Gastrocnemius medialis (tissue), 4 donors: ENCODE data around the gene CACNA1C. TPM values are rescaled to one million over a fixed set of nuclear protein-coding genes. Genes with fewer than 3 reads are reported as not detected.

Source experiments
- ATAC-seq, 2 donors: fragments of 150-250 bp; one replicate each; pipeline ENCODE4 v1.9.1; 2016
- DNase-seq, 2 donors: peaks; one replicate each; pipeline ENCODE4 v3.0.0-alpha.2; 2019
- H3K27ac ChIP-seq, 4 donors: fragments of 200-600 bp; sonication (generic); 1 replicate in 1 of 4; 2 replicates in 3 of 4; pipeline ENCODE4 v1.5.1; 2016 to 2018; ENCODE audit warnings: mild to moderate bottlenecking in 2 of 4, moderate library complexity in 1 of 4
- H3K27me3 ChIP-seq, 3 donors: fragments of 200-600 bp; sonication (generic) in 2 of 3; 1 replicate in 1 of 3; 2 replicates in 2 of 3; pipeline versions ENCODE4 v1.5.1 to v1.6.0; 2016 to 2019; ENCODE audit warnings: mild to moderate bottlenecking in 1 of 3, moderate library complexity in 1 of 3
- H3K36me3 ChIP-seq, 2 donors: fragments of 200-600 bp; sonication (generic) in 1 of 2; one replicate each; pipeline ENCODE4 v1.5.1; 2017 to 2018
- H3K4me1 ChIP-seq, 2 donors: fragments of 200-600 bp; sonication (generic) in 1 of 2; one replicate each; pipeline ENCODE4 v1.5.1; 2016 to 2017; ENCODE audit warnings: mild to moderate bottlenecking in 2 of 2
- H3K4me3 ChIP-seq, 4 donors: fragments of 200-600 bp; sonication (generic) in 3 of 4; 1 replicate in 1 of 4; 2 replicates in 3 of 4; pipeline ENCODE4 v1.5.1; 2016 to 2019; ENCODE audit warnings: mild to moderate bottlenecking in 2 of 4
- H3K9me3 ChIP-seq, 3 donors: fragments of 200-600 bp; sonication (generic) in 2 of 3; 1 replicate in 1 of 3; 2 replicates in 2 of 3; pipeline ENCODE4 v1.5.1; 2016 to 2019
- POLR2A ChIP-seq, 2 donors: fragments of 450-650 bp; IDR thresholded peaks; one replicate each; pipeline ENCODE4 v1.6.1; 2017; ENCODE audit warnings: antibody characterized with exemption in 2 of 2, mild to moderate bottlenecking in 2 of 2, moderate library complexity in 2 of 2
- in situ Hi-C, 4 donors: fragments of 200-750 bp; cut with MboI; loops; one replicate each; pipeline versions ENCODE4 v1.15.0 to v1.8.0; 2017; ENCODE audit warnings: low sequenced_read_pairs in 4 of 4
- intact Hi-C: fragments of 100-400 bp; cut with DNase I; formaldehyde crosslinking; loops from one replicate; pipeline ENCODE4 v1.15.1; 2023; ENCODE audit warnings: low total_unique reads
- total RNA-seq, 4 donors: library from RNA; depleted of rRNA; stranded (reverse); fragments of >200 nt; gene quantifications; one replicate each; pipeline versions ENCODE4 v1.1.0 to v1.2.3, GENCODE V29; 2016
- TF ChIP-seq, protein P1 (sequence below), 5 experiments: fragments of 450-650 bp in 3 of 5; fragments of 200-600 bp in 2 of 5; sonication (generic) in 2 of 5; IDR thresholded peaks in 4 of 5; conservative IDR thresholded peaks in 1 of 5; 1 replicate in 4 of 5; 2 replicates in 1 of 5; pipeline ENCODE4 v1.5.1; 2016 to 2019; ENCODE audit warnings: antibody characterized with exemption in 5 of 5, mild to moderate bottlenecking in 3 of 5, moderate library complexity in 3 of 5

Gene CACNA1C
- total RNA-seq, 4 donors from 2014 or later = 0.80 to 1.8 (median 0.91) TPM

DNA sequence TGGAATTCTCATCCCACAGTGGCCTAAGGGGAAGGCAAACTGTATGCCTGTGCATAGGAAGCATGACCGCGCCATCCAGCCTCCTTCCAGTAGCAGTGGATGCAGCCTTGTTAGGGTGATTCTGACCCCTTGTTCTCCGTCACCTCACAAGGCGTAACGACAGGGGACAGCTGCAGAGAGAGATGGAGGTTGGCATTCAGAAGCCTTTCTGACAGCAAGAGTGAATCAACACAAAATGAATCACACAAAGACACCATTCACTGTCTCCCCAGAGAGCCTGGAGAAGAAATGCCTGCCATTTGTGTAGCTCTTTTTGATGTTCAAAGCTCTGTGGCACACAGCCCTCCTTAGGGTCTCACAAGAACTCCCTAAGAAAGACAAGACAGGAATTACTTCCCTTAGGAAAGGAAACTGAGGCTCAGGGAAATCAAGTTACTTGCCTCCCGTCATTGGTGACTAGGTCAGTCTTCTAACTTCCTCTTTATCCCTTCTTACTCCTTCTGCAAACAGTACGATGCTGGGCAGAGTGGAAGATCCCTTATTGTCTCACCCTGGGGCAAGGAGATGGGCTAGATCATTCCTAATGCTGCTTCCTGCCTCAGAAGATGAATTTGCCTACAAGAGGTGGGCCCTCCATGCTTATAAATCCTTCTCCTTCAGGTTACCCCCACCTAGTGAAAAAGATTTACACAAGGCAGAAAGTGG, 280.9 kb downstream of the CACNA1C start:
- in situ Hi-C loops (no loop called here), intact Hi-C loops (no loop called here)
- no peak overlapping the region for H3K27ac ChIP-seq
- H3K4me3 ChIP-seq = no peak overlapping the region
- H3K9me3 ChIP-seq = no peaks in the 10 kb centered on the region
- TF ChIP-seq POLR2A (IDR thresholded peaks at IDR 0.05) = no peak
- TF ChIP-seq, protein P1, sequence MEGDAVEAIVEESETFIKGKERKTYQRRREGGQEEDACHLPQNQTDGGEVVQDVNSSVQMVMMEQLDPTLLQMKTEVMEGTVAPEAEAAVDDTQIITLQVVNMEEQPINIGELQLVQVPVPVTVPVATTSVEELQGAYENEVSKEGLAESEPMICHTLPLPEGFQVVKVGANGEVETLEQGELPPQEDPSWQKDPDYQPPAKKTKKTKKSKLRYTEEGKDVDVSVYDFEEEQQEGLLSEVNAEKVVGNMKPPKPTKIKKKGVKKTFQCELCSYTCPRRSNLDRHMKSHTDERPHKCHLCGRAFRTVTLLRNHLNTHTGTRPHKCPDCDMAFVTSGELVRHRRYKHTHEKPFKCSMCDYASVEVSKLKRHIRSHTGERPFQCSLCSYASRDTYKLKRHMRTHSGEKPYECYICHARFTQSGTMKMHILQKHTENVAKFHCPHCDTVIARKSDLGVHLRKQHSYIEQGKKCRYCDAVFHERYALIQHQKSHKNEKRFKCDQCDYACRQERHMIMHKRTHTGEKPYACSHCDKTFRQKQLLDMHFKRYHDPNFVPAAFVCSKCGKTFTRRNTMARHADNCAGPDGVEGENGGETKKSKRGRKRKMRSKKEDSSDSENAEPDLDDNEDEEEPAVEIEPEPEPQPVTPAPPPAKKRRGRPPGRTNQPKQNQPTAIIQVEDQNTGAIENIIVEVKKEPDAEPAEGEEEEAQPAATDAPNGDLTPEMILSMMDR (IDR thresholded peaks at IDR 0.05 in 4 of 5, conservative IDR thresholded peaks at IDR 0.05 in 1 of 5) = no peak
- ATAC-seq (no peak), DNase-seq (no peak)
- no peaks in the 10 kb centered on the region for H3K36me3 ChIP-seq
- no peaks in the 10 kb centered on the region for H3K27me3 ChIP-seq
- peaks cover 30 to 33% of the 10 kb centered on the region in 2 donors for H3K4me1 ChIP-seq

DNA sequence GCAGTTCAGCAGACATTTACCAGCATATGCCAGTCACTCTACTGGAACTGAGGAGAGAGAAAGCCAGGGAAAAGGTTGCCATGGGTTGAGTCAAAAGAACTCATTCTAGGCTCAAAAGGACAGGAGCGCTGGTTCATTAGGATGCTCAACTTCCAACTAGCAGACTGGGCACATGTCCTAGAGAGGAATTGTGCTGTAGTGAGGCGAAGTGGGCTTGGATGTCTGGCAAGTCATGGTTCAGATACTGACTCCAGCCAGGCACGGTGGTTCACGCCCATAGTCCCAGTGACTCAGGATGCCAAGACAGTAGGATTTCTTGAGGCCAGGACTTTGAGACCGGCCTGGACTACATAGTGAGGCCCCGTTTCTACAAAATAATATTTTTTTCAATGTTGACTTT, 281.5 kb downstream of the CACNA1C start:
- TF ChIP-seq POLR2A (IDR thresholded peaks at IDR 0.05) = no peak
- TF ChIP-seq, protein P1 (IDR thresholded peaks at IDR 0.05 in 4 of 5, conservative IDR thresholded peaks at IDR 0.05 in 1 of 5) = no peak
- Histone ChIP-seq H3K9me3 (no peaks in the 10 kb centered on the region), H3K27ac (no peak overlapping the region), H3K4me1 (peaks cover 33% of the 10 kb centered on the region in 2 donors), H3K27me3 (no peaks in the 10 kb centered on the region), H3K4me3 (no peak overlapping the region), H3K36me3 (no peaks in the 10 kb centered on the region)
- in situ Hi-C loops (no loop called here), intact Hi-C loops (no loop called here)
- ATAC-seq (no peak), DNase-seq (no peak)

DNA sequence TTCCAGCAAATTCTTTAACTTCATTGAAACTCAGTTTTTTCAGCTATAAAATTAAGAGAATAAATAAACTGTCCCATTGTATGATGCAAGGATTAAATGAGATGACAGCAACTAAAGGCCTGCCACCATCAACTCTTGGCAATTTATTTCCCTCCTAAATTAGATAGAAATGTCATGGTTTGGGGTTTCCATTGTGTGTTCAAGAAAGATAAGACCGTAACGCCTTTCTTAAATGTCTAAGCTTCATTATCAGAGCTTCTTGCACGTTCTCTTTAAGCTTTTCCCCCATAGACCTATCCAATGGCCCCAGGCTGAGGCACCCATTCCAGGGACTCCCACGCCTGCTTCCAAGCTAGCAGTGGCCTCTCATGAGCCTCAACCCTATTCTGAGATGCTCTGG, 281.9 kb downstream of the CACNA1C start:
- Histone ChIP-seq H3K36me3 (no peaks in the 10 kb centered on the region), H3K9me3 (no peaks in the 10 kb centered on the region), H3K4me3 (no peak overlapping the region), H3K4me1 (peaks cover 33% of the 10 kb centered on the region in 2 donors), H3K27me3 (no peaks in the 10 kb centered on the region), H3K27ac (no peak overlapping the region)
- TF ChIP-seq, protein P1 (IDR thresholded peaks at IDR 0.05 in 4 of 5, conservative IDR thresholded peaks at IDR 0.05 in 1 of 5) = no peak
- no peak for TF ChIP-seq POLR2A (IDR thresholded peaks at IDR 0.05)
- ATAC-seq (no peak), DNase-seq (no peak)
- in situ Hi-C loops = no loop called here
- intact Hi-C loops = no loop called here

DNA sequence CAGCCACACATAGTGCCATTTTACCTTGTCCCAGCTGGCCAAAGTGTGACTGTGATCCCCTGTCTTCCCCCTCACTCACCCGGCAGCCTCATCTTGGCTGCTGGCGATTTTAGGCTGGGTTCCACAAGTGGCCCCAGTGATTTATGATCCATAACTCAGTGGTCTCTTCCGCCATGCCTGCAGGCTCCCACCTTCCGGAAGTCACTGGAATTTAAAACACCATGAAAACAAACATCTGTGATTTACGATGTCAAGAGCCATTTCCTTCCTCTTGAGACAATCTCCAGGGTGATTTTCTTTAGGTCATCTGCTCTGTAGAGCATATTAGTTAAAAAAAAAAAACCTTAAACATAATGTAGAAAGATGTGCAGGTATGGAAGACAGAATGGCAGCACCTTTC, 282.3 kb downstream of the CACNA1C start:
- H3K27me3 ChIP-seq = no peaks in the 10 kb centered on the region
- in situ Hi-C loops = no loop called here
- DNase-seq (no peak), ATAC-seq (no peak)
- H3K27ac ChIP-seq = peak overlapping the region in 3 of 4 donors; percentile 84 to 94 (median 93)
- no peaks in the 10 kb centered on the region for H3K9me3 ChIP-seq
- TF ChIP-seq POLR2A (IDR thresholded peaks at IDR 0.05) = no peak
- TF ChIP-seq, protein P1 (IDR thresholded peaks at IDR 0.05 in 4 of 5, conservative IDR thresholded peaks at IDR 0.05 in 1 of 5) = no peak
- no peaks in the 10 kb centered on the region for H3K36me3 ChIP-seq
- H3K4me1 ChIP-seq = peaks cover 33% of the 10 kb centered on the region in 2 donors
- no peak overlapping the region for H3K4me3 ChIP-seq
- intact Hi-C loops = no loop called here
